NOMO-1 treated with DMSO at 0.1 percent for 48 hours (cell line): ENCODE data around the gene SLC22A16.
A peak's percentile ranks its signal among the peaks of the same experiment; 100 is the strongest.

ENCODE experiments used
- DNase-seq: peaks from one replicate; lab custom pipeline; 2025; ENCODE audit not compliant: unreplicated experiment; lab: John Stamatoyannopoulos, UW

The SLC22A16 gene

GRCh38 chr6:110408901-110409300, 67.5 kb downstream of the SLC22A16 start:
- no peak for DNase-seq

DNA sequence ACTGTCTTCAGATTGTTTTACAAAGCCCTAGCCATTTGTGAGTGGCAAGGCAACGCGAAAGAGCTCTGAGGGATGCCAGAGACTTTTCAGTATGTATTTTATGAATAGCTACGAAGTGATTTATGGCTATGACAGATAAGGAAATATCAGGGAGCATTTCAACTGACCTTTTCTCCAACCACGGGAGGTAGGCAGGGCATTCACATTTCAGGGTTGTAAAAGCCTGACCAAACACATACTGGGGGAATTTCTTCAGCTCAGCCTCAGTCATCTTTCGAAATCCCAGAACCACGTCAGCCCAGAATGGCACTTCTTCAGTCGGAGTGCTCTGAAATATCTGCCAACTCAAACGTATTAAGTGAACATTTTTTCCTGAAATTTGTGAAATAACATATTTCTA, 71.8 kb downstream of the SLC22A16 start:
- DNase-seq: peak; percentile 10

DNA sequence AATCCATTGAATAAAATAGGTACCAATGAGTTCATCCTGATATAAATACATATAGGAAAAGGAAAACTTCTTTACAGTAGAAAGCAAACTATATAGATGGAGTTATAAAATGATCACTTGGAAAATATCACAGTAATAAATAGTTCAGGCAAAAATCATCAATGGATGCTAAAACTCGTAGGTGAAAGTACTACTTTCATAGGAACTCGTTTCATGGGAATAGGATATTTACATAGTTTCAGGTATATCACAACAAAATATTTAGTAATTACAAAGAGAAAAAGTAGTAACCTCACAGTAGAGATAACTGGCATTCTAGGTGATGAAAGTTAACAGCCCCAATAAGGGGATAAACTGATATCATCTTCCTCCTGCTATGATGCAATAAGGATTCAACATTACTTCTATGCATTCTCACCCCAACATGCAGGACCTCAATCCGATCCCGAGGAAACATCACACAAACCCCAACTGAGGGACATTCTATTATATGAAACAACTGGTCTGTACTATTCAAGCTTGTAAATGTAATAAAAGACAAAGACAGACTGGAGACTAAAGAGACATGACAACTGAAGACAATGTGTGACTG, 74.7 kb downstream of the SLC22A16 start:
- DNase-seq: no peak

DNA sequence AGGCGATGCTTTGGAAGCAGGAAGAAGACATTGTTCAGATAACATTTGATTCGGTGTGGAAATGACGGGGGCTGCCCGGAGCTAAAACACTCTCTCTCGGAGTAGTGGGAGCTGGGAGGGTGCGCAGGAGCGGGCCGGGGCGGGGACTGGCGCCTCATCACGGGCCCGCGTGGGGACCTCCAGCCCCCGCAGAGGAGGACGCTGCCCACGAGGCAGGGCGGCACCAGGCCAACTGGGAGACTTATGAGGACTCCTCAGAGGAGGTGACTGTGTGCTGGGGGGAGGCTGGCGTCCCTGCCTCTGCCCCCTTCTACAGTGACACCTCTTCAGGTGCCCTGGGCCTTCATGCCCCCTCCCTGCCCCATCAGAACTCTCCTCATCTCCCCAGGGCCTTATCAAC, 76.2 kb downstream of the SLC22A16 start:
- no peak for DNase-seq

GRCh38 chr6:110399219-110400071, 77.0 kb downstream of the SLC22A16 start:
- DNase-seq: no peak

DNA sequence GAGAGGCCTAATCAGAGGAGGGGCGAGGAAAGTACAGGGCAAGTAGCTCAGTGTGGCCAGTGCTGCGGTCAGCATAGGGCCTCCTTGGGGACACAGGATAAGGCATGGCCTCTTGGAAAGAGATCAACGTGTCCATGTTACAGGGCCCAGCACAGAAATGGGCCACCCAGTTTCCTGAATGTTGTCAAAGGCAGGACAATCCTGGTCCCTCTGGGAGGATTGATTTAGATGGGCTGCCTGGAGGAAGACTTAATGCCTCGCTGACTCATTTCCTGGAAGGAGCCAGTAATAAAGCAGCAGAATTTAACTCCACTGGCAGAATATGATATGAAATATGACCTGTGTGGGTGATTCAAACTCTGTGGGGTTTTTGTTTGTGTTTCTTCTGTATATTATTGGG, 77.6 kb downstream of the SLC22A16 start:
- peak; percentile 2 for DNase-seq

DNA sequence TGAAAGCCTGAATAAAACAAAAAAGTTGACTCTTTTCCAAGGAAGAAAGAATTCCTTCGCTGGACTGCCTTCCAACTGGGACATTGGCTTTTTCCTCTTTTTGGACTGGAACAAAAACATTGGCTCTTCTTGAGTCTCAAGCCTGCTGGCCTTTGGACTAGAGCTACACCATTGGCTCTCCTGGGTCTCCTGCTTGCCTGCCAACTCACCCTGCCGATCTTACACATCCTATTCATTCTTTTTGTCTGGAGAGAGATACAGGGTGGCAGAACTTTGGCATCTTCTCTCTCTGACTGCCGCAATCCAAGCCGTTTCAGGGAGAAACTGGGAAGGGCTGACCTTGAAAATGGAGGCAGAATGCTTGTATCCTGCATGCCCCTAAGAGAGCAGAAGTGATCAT, 81.2 kb downstream of the SLC22A16 start:
- DNase-seq: no peak

GRCh38 chr6:110394409-110394808, 82.0 kb downstream of the SLC22A16 start:
- DNase-seq: no peak

DNA sequence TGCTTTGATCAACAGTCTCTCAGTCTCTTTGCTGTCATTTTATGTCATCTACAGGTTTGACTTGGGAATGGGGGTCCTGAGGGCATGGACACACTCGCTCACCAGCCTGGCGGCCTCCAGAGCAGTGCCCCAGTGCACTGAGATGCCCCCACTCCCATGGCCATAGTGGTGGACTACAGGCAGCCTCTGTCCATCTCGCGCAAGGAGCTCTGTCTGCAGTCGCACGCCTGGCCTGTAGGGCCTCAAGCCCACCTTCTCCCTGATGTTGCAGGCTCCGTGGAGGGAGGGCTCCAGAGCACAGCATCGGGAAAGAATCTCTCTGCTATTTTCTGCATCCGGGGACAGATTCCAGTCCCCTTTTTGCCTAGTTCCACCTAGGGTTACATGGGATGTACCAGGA, 83.7 kb downstream of the SLC22A16 start:
- no peak for DNase-seq

GRCh38 chr6:110390404-110390803, 86.0 kb downstream of the SLC22A16 start:
- DNase-seq: no peak

DNA sequence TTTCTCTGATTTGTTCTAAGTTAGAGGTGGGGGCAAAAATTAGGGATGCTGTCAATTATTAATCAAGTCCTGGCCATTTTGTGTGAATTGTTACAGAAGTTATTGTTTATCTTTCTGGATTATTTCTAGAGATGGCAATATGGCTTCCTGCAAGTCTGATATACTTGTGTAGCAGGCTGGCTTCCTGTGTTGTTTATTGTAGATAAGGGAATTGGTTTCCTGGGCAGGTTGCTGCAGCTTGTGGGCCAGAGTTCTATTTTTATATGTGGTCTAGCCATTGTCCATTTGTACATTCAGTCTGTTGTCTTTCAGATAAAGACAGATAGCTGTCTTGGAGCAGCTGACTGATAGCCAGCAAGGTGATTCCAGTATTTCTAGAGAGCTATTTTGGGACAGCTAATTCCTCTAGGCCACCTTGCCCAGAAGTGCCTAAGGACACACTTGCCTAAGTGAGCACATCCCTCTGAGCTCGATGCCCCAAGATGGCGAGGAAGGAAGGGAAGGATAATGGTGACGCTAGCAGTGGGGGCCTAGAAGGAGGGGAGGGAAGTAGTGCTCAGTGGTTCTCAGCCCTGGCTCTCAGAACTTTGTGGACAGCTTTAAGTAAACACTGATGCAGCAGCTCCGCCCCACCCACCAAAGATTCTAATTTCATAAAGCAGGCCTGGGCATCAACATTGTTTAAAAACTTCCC, 86.6 kb downstream of the SLC22A16 start:
- no peak for DNase-seq

DNA sequence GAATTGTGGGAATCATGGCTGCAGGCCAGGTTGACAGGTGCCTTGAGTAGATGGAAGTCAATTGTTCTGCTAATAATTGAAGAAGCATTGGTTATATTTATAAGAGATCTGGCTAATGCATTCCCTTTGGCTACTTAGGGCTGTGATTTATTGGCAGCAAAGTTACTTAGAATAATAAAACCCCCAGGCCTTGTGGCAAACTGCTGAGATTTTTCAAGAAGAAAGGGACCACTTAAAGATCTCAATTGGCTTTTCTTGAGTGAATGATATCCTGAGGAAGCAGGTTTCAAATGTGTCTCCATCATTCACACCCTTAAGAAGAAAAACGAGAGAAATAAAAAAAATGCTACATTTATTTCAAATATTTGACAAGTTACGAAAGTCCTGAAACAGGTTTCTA, 88.4 kb downstream of the SLC22A16 start:
- DNase-seq: no peak

GRCh38 chr6:110385458-110385863, 91.0 kb downstream of the SLC22A16 start:
- no peak for DNase-seq

DNA sequence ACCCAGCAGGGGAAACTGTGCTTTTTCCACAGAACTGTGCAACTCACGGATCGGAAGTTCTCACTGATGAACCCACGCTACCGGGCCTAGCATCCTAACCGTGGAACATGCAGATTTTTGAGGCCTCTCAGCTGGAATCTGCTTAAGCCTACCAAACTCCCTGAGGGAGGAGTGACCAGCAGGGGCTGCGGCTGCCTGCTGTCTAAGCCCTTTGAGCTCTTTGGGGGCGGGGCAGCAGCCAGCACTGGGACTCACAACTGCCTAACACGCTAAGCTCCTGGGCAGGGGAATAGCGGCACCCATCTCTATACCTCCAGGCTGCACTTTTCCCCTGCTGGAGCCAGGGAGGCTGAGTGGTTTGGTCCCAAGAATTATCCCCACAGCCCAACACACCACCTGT, 97.9 kb downstream of the SLC22A16 start:
- DNase-seq: no peak
